ENCODE measurements around the gene STK38. TPM values are rescaled to one million over a fixed set of nuclear protein-coding genes. Genes with fewer than 3 reads are reported as not detected.

The STK38 gene
- total RNA-seq, 1 experiment from 2014 or later = 13.3 TPM

DNA sequence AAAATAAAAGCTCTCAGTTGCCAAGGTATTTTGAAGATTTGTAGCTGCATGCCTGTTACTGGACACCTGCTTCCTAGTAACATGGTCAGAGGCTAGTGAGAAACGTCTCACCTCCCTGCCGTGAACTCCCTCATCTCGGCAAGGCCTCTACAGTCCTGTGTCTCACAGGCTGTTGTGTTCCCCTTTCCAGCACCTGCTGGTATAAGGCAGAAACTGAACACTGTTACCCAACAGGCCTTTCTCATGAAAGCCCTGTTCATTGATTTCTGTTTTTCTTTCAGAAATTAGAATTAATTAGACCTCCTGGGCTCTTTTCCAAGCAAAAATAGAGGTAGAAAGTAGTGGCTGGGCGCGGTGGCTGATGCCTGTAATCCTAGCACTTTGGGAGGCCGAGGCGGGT lies 29.3 kb upstream of the STK38 start (continued):
- TF ChIP-seq, protein P1, sequence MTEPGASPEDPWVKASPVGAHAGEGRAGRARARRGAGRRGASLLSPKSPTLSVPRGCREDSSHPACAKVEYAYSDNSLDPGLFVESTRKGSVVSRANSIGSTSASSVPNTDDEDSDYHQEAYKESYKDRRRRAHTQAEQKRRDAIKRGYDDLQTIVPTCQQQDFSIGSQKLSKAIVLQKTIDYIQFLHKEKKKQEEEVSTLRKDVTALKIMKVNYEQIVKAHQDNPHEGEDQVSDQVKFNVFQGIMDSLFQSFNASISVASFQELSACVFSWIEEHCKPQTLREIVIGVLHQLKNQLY (CRISPR knock-in tag; IDR thresholded peaks at IDR 0.05) = no peak
- no peak for TF ChIP-seq NR2C2 (CRISPR knock-in tag; IDR thresholded peaks at IDR 0.05)
- no peak for TF ChIP-seq RELA (CRISPR knock-in tag; IDR thresholded peaks at IDR 0.05; ENCODE audit: borderline replicate concordance)

DNA sequence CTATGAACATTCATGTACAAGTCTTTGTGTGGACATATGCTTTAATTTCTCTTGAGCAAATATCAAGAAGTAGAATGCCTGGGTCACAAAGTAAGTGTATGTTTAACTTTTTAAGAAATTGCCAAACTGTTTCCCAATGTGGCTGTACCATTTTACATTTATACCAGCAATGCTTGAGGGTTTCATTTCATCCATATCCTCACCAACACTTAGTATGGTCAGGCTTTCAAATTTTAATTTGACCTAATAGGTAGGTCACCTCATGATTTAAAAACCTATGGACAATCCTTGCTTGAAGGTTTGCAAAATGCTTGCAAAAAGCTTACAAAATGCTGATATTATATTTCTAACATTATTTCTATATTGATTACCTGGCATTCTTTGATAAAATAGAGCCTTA lies 27.4 kb upstream of the STK38 start:
- ChIA-PET POLR2A (no interaction called here), CTCF (no interaction called here)
- Mint-ChIP-seq H3K4me1 (peaks cover 1% of the 10 kb centered on the region; the same call in 1 of the 2 replicates), H3K4me3 (no peak overlapping the region), H3K27ac (no peak overlapping the region), H3K27me3 (ENCODE audit: low read depth) (no peaks in the 10 kb centered on the region), H3K9me3 (peaks cover 5% of the 10 kb centered on the region), H3K36me3 (no peaks in the 10 kb centered on the region)
- no peak for DNase-seq (ENCODE audit: low spot score)
- TF ChIP-seq IRF1 (CRISPR knock-in tag; IDR thresholded peaks at IDR 0.05) (no peak), PRDM15 (CRISPR knock-in tag; IDR thresholded peaks at IDR 0.05) (no peak), CDX4 (CRISPR knock-in tag; IDR thresholded peaks at IDR 0.05; ENCODE audit: borderline replicate concordance) (no peak), SMAD4 (CRISPR knock-in tag; IDR thresholded peaks at IDR 0.05) (no peak), E2F5 (CRISPR knock-in tag; IDR thresholded peaks at IDR 0.05) (no peak), CREM (CRISPR knock-in tag; IDR thresholded peaks at IDR 0.05) (no peak), ZNF138 (CRISPR knock-in tag; conservative IDR thresholded peaks at IDR 0.05) (no peak), ZNF317 (CRISPR knock-in tag; IDR thresholded peaks at IDR 0.05; ENCODE audit: borderline replicate concordance, low read depth) (no peak), TEAD1 (CRISPR knock-in tag; IDR thresholded peaks at IDR 0.05) (no peak), EMX1 (CRISPR knock-in tag; IDR thresholded peaks at IDR 0.05) (no peak), NR3C1 (CRISPR knock-in tag; conservative IDR thresholded peaks at IDR 0.05; ENCODE audit: low read depth) (no peak)
- TF ChIP-seq, protein P2, sequence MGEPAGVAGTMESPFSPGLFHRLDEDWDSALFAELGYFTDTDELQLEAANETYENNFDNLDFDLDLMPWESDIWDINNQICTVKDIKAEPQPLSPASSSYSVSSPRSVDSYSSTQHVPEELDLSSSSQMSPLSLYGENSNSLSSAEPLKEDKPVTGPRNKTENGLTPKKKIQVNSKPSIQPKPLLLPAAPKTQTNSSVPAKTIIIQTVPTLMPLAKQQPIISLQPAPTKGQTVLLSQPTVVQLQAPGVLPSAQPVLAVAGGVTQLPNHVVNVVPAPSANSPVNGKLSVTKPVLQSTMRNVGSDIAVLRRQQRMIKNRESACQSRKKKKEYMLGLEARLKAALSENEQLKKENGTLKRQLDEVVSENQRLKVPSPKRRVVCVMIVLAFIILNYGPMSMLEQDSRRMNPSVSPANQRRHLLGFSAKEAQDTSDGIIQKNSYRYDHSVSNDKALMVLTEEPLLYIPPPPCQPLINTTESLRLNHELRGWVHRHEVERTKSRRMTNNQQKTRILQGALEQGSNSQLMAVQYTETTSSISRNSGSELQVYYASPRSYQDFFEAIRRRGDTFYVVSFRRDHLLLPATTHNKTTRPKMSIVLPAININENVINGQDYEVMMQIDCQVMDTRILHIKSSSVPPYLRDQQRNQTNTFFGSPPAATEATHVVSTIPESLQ (CRISPR knock-in tag; IDR thresholded peaks at IDR 0.05) = no peak
- TF ChIP-seq, protein P1 (CRISPR knock-in tag; IDR thresholded peaks at IDR 0.05) = no peak
- TF ChIP-seq, protein P3, sequence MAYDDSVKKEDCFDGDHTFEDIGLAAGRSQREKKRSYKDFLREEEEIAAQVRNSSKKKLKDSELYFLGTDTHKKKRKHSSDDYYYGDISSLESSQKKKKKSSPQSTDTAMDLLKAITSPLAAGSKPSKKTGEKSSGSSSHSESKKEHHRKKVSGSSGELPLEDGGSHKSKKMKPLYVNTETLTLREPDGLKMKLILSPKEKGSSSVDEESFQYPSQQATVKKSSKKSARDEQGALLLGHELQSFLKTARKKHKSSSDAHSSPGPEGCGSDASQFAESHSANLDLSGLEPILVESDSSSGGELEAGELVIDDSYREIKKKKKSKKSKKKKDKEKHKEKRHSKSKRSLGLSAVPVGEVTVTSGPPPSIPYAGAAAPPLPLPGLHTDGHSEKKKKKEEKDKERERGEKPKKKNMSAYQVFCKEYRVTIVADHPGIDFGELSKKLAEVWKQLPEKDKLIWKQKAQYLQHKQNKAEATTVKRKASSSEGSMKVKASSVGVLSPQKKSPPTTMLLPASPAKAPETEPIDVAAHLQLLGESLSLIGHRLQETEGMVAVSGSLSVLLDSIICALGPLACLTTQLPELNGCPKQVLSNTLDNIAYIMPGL (CRISPR knock-in tag; IDR thresholded peaks at IDR 0.05) = no peak
- ATAC-seq = no peak
